Esophagus squamous epithelium (tissue), 5 donors: ENCODE results near the gene PKD1. TPM values are rescaled to one million over a fixed set of nuclear protein-coding genes. Genes with fewer than 3 reads are reported as not detected.
"Not testable (repeated sequence)": the region's sequence is repeated elsewhere in the genome, so short reads cannot be mapped to it uniquely, and the experiment has no call there.

ENCODE experiments used
- DNase-seq: peaks from one replicate; lab custom pipeline; 2025; lab: John Stamatoyannopoulos, UW
- H3K27ac ChIP-seq, 4 donors: fragments of 200-600 bp; sonication (generic); one replicate each; pipeline ENCODE4 v1.5.1; 2016 to 2019; ENCODE audit warnings: mild to moderate bottlenecking in 1 of 4
- H3K27me3 ChIP-seq, 4 donors: fragments of 200-600 bp; sonication (generic); 1 replicate in 3 of 4; 2 replicates in 1 of 4; pipeline versions ENCODE4 v1.5.1 to v1.6.0; 2017 to 2021; ENCODE audit warnings: antibody characterized with exemption in 1 of 4
- H3K36me3 ChIP-seq, 3 donors: fragments of 200-600 bp; sonication (generic); one replicate each; pipeline ENCODE4 v1.5.1; 2016 to 2019
- H3K4me1 ChIP-seq, 3 donors: fragments of 200-600 bp; sonication (generic); one replicate each; pipeline ENCODE4 v1.5.1; 2017 to 2019
- H3K4me3 ChIP-seq, 4 donors: fragments of 200-600 bp; sonication (generic); 1 replicate in 3 of 4; 2 replicates in 1 of 4; pipeline ENCODE4 v1.5.1; 2016 to 2019; ENCODE audit warnings: mild to moderate bottlenecking in 2 of 4, moderate library complexity in 1 of 4
- H3K9me3 ChIP-seq, 3 donors: fragments of 200-600 bp; sonication (generic); one replicate each; pipeline ENCODE4 v1.5.1; 2016 to 2019
- CTCF ChIP-seq, 6 experiments: fragments of 450-650 bp in 4 of 6; fragments of 200-600 bp in 2 of 6; sonication (generic) in 2 of 6; IDR thresholded peaks; one replicate each; pipeline ENCODE4 v1.5.1; 2016 to 2019; ENCODE audit warnings: antibody characterized with exemption in 6 of 6, mild to moderate bottlenecking in 4 of 6, moderate library complexity in 4 of 6
- POLR2A ChIP-seq, 4 donors: fragments of 450-650 bp; IDR thresholded peaks; one replicate each; pipeline ENCODE4 v1.6.1; 2017; ENCODE audit warnings: antibody characterized with exemption in 4 of 4, mild to moderate bottlenecking in 4 of 4, moderate library complexity in 3 of 4
- WGBS, 2 donors: methylation state at CpG; one replicate each; pipeline ENCODE4 v1.1.5; 2018; 5-methylcytosine and 5-hydroxymethylcytosine counted together
- intact Hi-C: fragments of 100-400 bp; cut with DNase I; formaldehyde crosslinking; loops from one replicate; pipeline ENCODE4 v1.15.0; 2022
- total RNA-seq, 4 donors: library from RNA; depleted of rRNA; stranded (reverse); fragments of >200 nt; gene quantifications; one replicate each; pipeline ENCODE4 v1.1.0, GENCODE V29; 2016
- donor health status: DM: yes; HTN: yes; CAD: no.

Gene PKD1
- total RNA-seq, 4 donors from 2014 or later = 34.1 to 123 (median 64.1) TPM

GRCh38 chr16:2107121-2107790, 28.4 kb downstream of the PKD1 start:
- DNase-seq, H3K4me1 ChIP-seq, H3K27me3 ChIP-seq, H3K4me3 ChIP-seq, H3K9me3 ChIP-seq, intact Hi-C loops, H3K27ac ChIP-seq: not testable (repeated sequence)
- H3K36me3 ChIP-seq = peaks cover 4 to 89% (median 34%) of the 10 kb centered on the region in 3 donors
- 56 to 81% methylated on average over 3 to 7 of the region's 17 CpGs for WGBS, 2 donors

GRCh38 chr16:2106211-2106610, 29.5 kb downstream of the PKD1 start:
- H3K27ac ChIP-seq, H3K27me3 ChIP-seq, H3K9me3 ChIP-seq, DNase-seq, intact Hi-C loops, H3K4me3 ChIP-seq, H3K4me1 ChIP-seq: not testable (repeated sequence)
- WGBS, 2 donors = no CpG with 5 or more reads among the region's 38 CpGs
- peaks cover 4 to 89% (median 35%) of the 10 kb centered on the region in 3 donors for H3K36me3 ChIP-seq

- H3K27me3 ChIP-seq, H3K4me3 ChIP-seq, H3K9me3 ChIP-seq, intact Hi-C loops, H3K4me1 ChIP-seq, DNase-seq, H3K27ac ChIP-seq: not testable (repeated sequence)
- peaks cover 4 to 89% (median 35%) of the 10 kb centered on the region in 3 donors for H3K36me3 ChIP-seq
- 84% methylated on average over 14 of the region's 22 CpGs; no CpG with 5 or more reads in 1 of the 2 donors for WGBS, 2 donors
These were observed 29.9 kb downstream of the PKD1 start for GRCh38 chr16:2105769-2106168.

GRCh38 chr16:2105291-2105690, 30.4 kb downstream of the PKD1 start:
- H3K27ac ChIP-seq, intact Hi-C loops, H3K4me1 ChIP-seq, H3K9me3 ChIP-seq, H3K4me3 ChIP-seq, H3K27me3 ChIP-seq, DNase-seq: not testable (repeated sequence)
- H3K36me3 ChIP-seq = peaks cover 6 to 89% (median 35%) of the 10 kb centered on the region in 3 donors
- 95 to 100% methylated on average over 2 to 6 of the region's 21 CpGs for whole genome bisulfite sequencing, 2 donors

- H3K27me3 ChIP-seq, H3K4me1 ChIP-seq, H3K4me3 ChIP-seq, DNase-seq, intact Hi-C loops, H3K27ac ChIP-seq, H3K9me3 ChIP-seq: not testable (repeated sequence)
- no CpG with 5 or more reads among the region's 20 CpGs for WGBS, 2 donors
- H3K36me3 ChIP-seq = peaks cover 15 to 89% (median 42%) of the 10 kb centered on the region in 3 donors
These were observed 31.2 kb downstream of the PKD1 start for GRCh38 chr16:2104464-2104863.

GRCh38 chr16:2102471-2102870, 33.2 kb downstream of the PKD1 start:
- intact Hi-C loops = no loop called here
- 88% methylated on average over 4 of the region's 19 CpGs; no CpG with 5 or more reads in 1 of the 2 donors for WGBS, 2 donors
- Histone ChIP-seq H3K4me3 (no peak overlapping the region), H3K36me3 (peaks cover 17 to 87% (median 38%) of the 10 kb centered on the region in 3 donors), H3K27me3 (no peaks in the 10 kb centered on the region), H3K27ac (no peak overlapping the region), H3K4me1 (no peaks in the 10 kb centered on the region), H3K9me3 (no peaks in the 10 kb centered on the region)
- no peak for DNase-seq
- TF ChIP-seq CTCF (IDR thresholded peaks at IDR 0.05) (no peak), POLR2A (IDR thresholded peaks at IDR 0.05) (no peak)

GRCh38 chr16:2101581-2101980, 34.1 kb downstream of the PKD1 start:
- H3K27me3 ChIP-seq, H3K9me3 ChIP-seq, H3K4me1 ChIP-seq, H3K4me3 ChIP-seq, DNase-seq, intact Hi-C loops: not testable (repeated sequence)
- H3K27ac ChIP-seq = peak overlapping the region in 1 of 4 donors; percentile 7
- peaks cover 17 to 88% (median 43%) of the 10 kb centered on the region in 3 donors for H3K36me3 ChIP-seq
- WGBS, 2 donors = 76 to 91% methylated on average over 11 of the region's 16 CpGs

GRCh38 chr16:2097689-2098088, 38.0 kb downstream of the PKD1 start:
- peaks cover 0 to 10% (median 0%) of the 10 kb centered on the region in 3 donors for H3K4me1 ChIP-seq
- H3K36me3 ChIP-seq = peaks cover 31 to 97% (median 50%) of the 10 kb centered on the region in 3 donors
- intact Hi-C loops, H3K4me3 ChIP-seq, H3K27me3 ChIP-seq, DNase-seq, H3K27ac ChIP-seq, H3K9me3 ChIP-seq: not testable (repeated sequence)
- 83% methylated on average over 1 of the region's 14 CpGs; no CpG with 5 or more reads in 1 of the 2 donors for WGBS, 2 donors
